Vagina (tissue), 2 donors: ENCODE data around the gene ELK3.

Experiments
- POLR2A ChIP-seq, 2 donors: fragments of 450-650 bp; IDR thresholded peaks; one replicate each; pipeline ENCODE4 v1.6.1; 2017; ENCODE audit warnings: antibody characterized with exemption in 2 of 2, mild to moderate bottlenecking in 2 of 2, moderate library complexity in 2 of 2
- POLR2AphosphoS5 ChIP-seq, 2 donors: sonication (generic); formaldehyde crosslinking; IDR thresholded peaks; one replicate each; pipeline ENCODE4 v1.9.0; 2017; ENCODE audit warnings: antibody characterized with exemption in 2 of 2, mild to moderate bottlenecking in 2 of 2, low read depth in 1 of 2; ENCODE audit not compliant: insufficient read depth in 1 of 2

GRCh38 chr12:96261557-96261956 lies 67.4 kb downstream of the ELK3 start:
- no peak for TF ChIP-seq POLR2A (IDR thresholded peaks at IDR 0.05)
- no peak for TF ChIP-seq POLR2AphosphoS5 (IDR thresholded peaks at IDR 0.05; ENCODE audit: insufficient read depth in 1 of 2, low read depth in 1 of 2)
